ENCODE results near the gene C2orf92. TPM values are rescaled to one million over a fixed set of nuclear protein-coding genes. Genes with fewer than 3 reads are reported as not detected.

The C2orf92 gene
- total RNA-seq, 1 donor from 2014 or later: 11.0 TPM

- no peaks in the 10 kb centered on the region for H3K9me3 ChIP-seq
- no peaks in the 10 kb centered on the region for H3K36me3 ChIP-seq
- DNase-seq (ENCODE audit: extremely low spot score in 2 of 2): no peak
- no peaks in the 10 kb centered on the region for H3K4me1 ChIP-seq
- no peak overlapping the region for H3K4me3 ChIP-seq
- no peaks in the 10 kb centered on the region for H3K27me3 ChIP-seq
- no peak for TF ChIP-seq POLR2A (IDR thresholded peaks at IDR 0.05)
- TF ChIP-seq CTCF (IDR thresholded peaks at IDR 0.05): no peak
- TF ChIP-seq POLR2AphosphoS5 (IDR thresholded peaks at IDR 0.05; ENCODE audit: insufficient read depth in 1 of 2, low read depth in 1 of 2): no peak
- intact Hi-C loops (cut with DNase I): no loop called here
- H3K27ac ChIP-seq: no peak overlapping the region
Observed at GRCh38 chr2:97749581-97749980, 80.1 kb downstream of the C2orf92 start.

GRCh38 chr2:97750017-97750416 lies 80.5 kb downstream of the C2orf92 start:
- no peaks in the 10 kb centered on the region for H3K27me3 ChIP-seq
- H3K4me1 ChIP-seq: no peaks in the 10 kb centered on the region
- no peaks in the 10 kb centered on the region for H3K36me3 ChIP-seq
- DNase-seq (ENCODE audit: extremely low spot score in 2 of 2): no peak
- no peak overlapping the region for H3K4me3 ChIP-seq
- H3K9me3 ChIP-seq: no peaks in the 10 kb centered on the region
- intact Hi-C loops (cut with DNase I): no loop called here
- no peak for TF ChIP-seq POLR2AphosphoS5 (IDR thresholded peaks at IDR 0.05; ENCODE audit: insufficient read depth in 1 of 2, low read depth in 1 of 2)
- TF ChIP-seq CTCF (IDR thresholded peaks at IDR 0.05): no peak
- no peak for TF ChIP-seq POLR2A (IDR thresholded peaks at IDR 0.05)
- no peak overlapping the region for H3K27ac ChIP-seq

GRCh38 chr2:97751752-97752151 lies 82.2 kb downstream of the C2orf92 start:
- DNase-seq (ENCODE audit: extremely low spot score in 2 of 2): no peak
- H3K27me3 ChIP-seq: no peaks in the 10 kb centered on the region
- H3K27ac ChIP-seq: no peak overlapping the region
- H3K4me3 ChIP-seq: no peak overlapping the region
- H3K36me3 ChIP-seq: peaks cover 0 to 12% of the 10 kb centered on the region in 2 donors
- H3K4me1 ChIP-seq: no peaks in the 10 kb centered on the region
- no peaks in the 10 kb centered on the region for H3K9me3 ChIP-seq
- TF ChIP-seq POLR2AphosphoS5 (IDR thresholded peaks at IDR 0.05; ENCODE audit: insufficient read depth in 1 of 2, low read depth in 1 of 2): no peak
- no peak for TF ChIP-seq POLR2A (IDR thresholded peaks at IDR 0.05)
- TF ChIP-seq CTCF (IDR thresholded peaks at IDR 0.05): no peak
- intact Hi-C loops (cut with DNase I): no loop called here

Small RNA genes lying within 50 kb of the gene (small RNA-seq; reads per million reads assigned to genes)
- not detected for gene RNU4-8P

Other genes with a start within 250 kb of the C2orf92 start
- gene ANKRD36B, start 79.8 kb upstream of the C2orf92 start, total RNA-seq: 53.0 TPM
- 481 TPM for gene COX5B, start 23.7 kb upstream of the C2orf92 start, total RNA-seq
- 39.5 TPM for gene ACTR1B, start 5.7 kb upstream of the C2orf92 start, total RNA-seq
- gene ZAP70, start 43.9 kb downstream of the C2orf92 start, total RNA-seq: 16.7 TPM

Measured in vagina (tissue), 2 donors.